HEK293 (cell line): ENCODE measurements around the gene MED15.

Source experiments
- CTCF ChIA-PET: fragments of 350-600 bp; formaldehyde crosslinking; extraction: SDS; loops from one replicate; lab custom pipeline; 2021; ENCODE audit warnings: antibody characterized with exemption; lab: Yijun Ruan, JAX
- POLR2A ChIA-PET: fragments of 300-600 bp; formaldehyde crosslinking; extraction: SDS; loops from one replicate; lab custom pipeline; 2020; ENCODE audit warnings: antibody characterized with exemption, inconsistent platforms; lab: Yijun Ruan, JAX
- H3K27ac ChIP-seq: fragments of 200-500 bp; sonication (Bioruptor generic); 2 replicates; pipeline ENCODE4 v1.5.1; 2014; ENCODE audit warnings: low read depth, low read length, control low read depth, inconsistent platforms; ENCODE audit errors: extremely low read depth
- H3K36me3 ChIP-seq, 2 experiments: fragments of 200-500 bp in 1 of 2; sonication (Bioruptor generic) in 1 of 2; 1 replicate in 1 of 2; 2 replicates in 1 of 2; pipeline ENCODE4 v1.5.1; 2014 to 2017; ENCODE audit warnings: inconsistent platforms in 2 of 2, low read length in 2 of 2; ENCODE audit not compliant: control insufficient read depth in 2 of 2, insufficient read depth in 1 of 2
- H3K4me1 ChIP-seq: fragments of 200-500 bp; sonication (Bioruptor generic); 2 replicates; pipeline ENCODE4 v1.5.1; 2014; ENCODE audit warnings: mild to moderate bottlenecking, low read length, inconsistent platforms; ENCODE audit not compliant: control insufficient read depth, insufficient read depth
- H3K4me3 ChIP-seq: 2 replicates; pipeline ENCODE4 v1.5.1; 2011; ENCODE audit warnings: low read depth, mild to moderate bottlenecking, control low read depth, low read length, moderate library complexity
- H3K9me3 ChIP-seq: fragments of 200-500 bp; sonication (Bioruptor generic); 2 replicates; pipeline ENCODE4 v1.5.1; 2014; ENCODE audit warnings: low read depth, low read length, inconsistent platforms; ENCODE audit not compliant: control insufficient read depth, insufficient read depth
- EGR2 ChIP-seq: fragments of 450-650 bp; formaldehyde crosslinking; IDR thresholded peaks from 2 replicates; pipeline ENCODE4 v1.5.1; 2016; ENCODE audit warnings: low read depth, missing biosample characterization, missing genetic modification characterization
- PRDM1 ChIP-seq: fragments of 450-650 bp; formaldehyde crosslinking; IDR thresholded peaks from 2 replicates; pipeline ENCODE4; 2016; ENCODE audit warnings: missing biosample characterization, missing genetic modification characterization
- SALL2 ChIP-seq: fragments of 450-650 bp; formaldehyde crosslinking; IDR thresholded peaks from 2 replicates; pipeline ENCODE4 v1.5.0; 2017; ENCODE audit warnings: missing biosample characterization, mild to moderate bottlenecking, missing genetic modification characterization, borderline replicate concordance
- ZBTB1 ChIP-seq: fragments of 450-650 bp; formaldehyde crosslinking; IDR thresholded peaks from 2 replicates; pipeline ENCODE4 v1.5.1; 2016; ENCODE audit warnings: missing biosample characterization, missing genetic modification characterization
- ZFHX2 ChIP-seq: fragments of 450-650 bp; formaldehyde crosslinking; conservative IDR thresholded peaks from 2 replicates; pipeline ENCODE4 v1.5.1; 2016; ENCODE audit warnings: missing biosample characterization, missing genetic modification characterization
- ZNF140 ChIP-seq: fragments of 450-650 bp; formaldehyde crosslinking; IDR thresholded peaks from 2 replicates; pipeline ENCODE4 v1.5.1; 2016; ENCODE audit warnings: missing biosample characterization, missing genetic modification characterization
- ZNF155 ChIP-seq: fragments of 450-650 bp; formaldehyde crosslinking; IDR thresholded peaks from 2 replicates; pipeline ENCODE4 v1.5.1; 2016; ENCODE audit warnings: missing biosample characterization, missing genetic modification characterization
- ZNF214 ChIP-seq: fragments of 450-650 bp; formaldehyde crosslinking; IDR thresholded peaks from 2 replicates; pipeline ENCODE4 v1.5.1; 2017; ENCODE audit warnings: missing biosample characterization, mild to moderate bottlenecking, missing genetic modification characterization, borderline replicate concordance
- ZNF433 ChIP-seq: fragments of 450-650 bp; formaldehyde crosslinking; IDR thresholded peaks from 2 replicates; pipeline ENCODE4 v1.5.1; 2016; ENCODE audit warnings: missing biosample characterization, missing genetic modification characterization, low read depth
- ZNF449 ChIP-seq: fragments of 450-650 bp; formaldehyde crosslinking; IDR thresholded peaks from 2 replicates; pipeline ENCODE4 v1.5.1; 2017; ENCODE audit warnings: missing biosample characterization, mild to moderate bottlenecking, missing genetic modification characterization, moderate library complexity
- ZNF560 ChIP-seq: fragments of 450-650 bp; formaldehyde crosslinking; IDR thresholded peaks from 2 replicates; pipeline ENCODE4 v1.5.1; 2017; ENCODE audit warnings: missing biosample characterization, missing genetic modification characterization, borderline replicate concordance
- ZNF600 ChIP-seq: fragments of 450-650 bp; formaldehyde crosslinking; IDR thresholded peaks from 2 replicates; pipeline ENCODE4 v1.5.1; 2016; ENCODE audit warnings: missing biosample characterization, missing genetic modification characterization
- ZNF785 ChIP-seq: fragments of 450-650 bp; formaldehyde crosslinking; IDR thresholded peaks from 2 replicates; pipeline ENCODE4 v1.5.1; 2016; ENCODE audit warnings: missing biosample characterization, missing genetic modification characterization
- ZSCAN5A ChIP-seq: fragments of 450-650 bp; formaldehyde crosslinking; IDR thresholded peaks from 2 replicates; pipeline ENCODE4 v1.5.1; 2016; ENCODE audit warnings: missing biosample characterization, missing genetic modification characterization

The MED15 gene

GRCh38 chr22:20519558-20519957 is 12.1 kb downstream of the MED15 start:
- peaks cover 9 to 60% of the 10 kb centered on the region in 2 experiments; a peak in 2 of 3 replicates for H3K36me3 ChIP-seq
- no peak overlapping the region for H3K27ac ChIP-seq
- ChIA-PET CTCF (interaction anchor here (0.5 to 1.4 kb wide), 3 partner anchors 10 to 1429 kb away, joined by 3 to 4 read pairs (median 4); no protein-coding TSS in a partner anchor), POLR2A (interaction anchor here (0.8 to 1.4 kb wide), 2 partner anchors 10 to 12 kb away, joined by 3 to 4 read pairs; no protein-coding TSS in a partner anchor)
- H3K4me3 ChIP-seq: no peak overlapping the region
- H3K4me1 ChIP-seq: 0 out of 2 replicates have a peak, but pooled peaks cover 3% of the 10 kb centered on the region
- H3K9me3 ChIP-seq: no peaks in the 10 kb centered on the region
- TF ChIP-seq ZNF560 (tag by site-specific recombination) (no peak), ZNF785 (no peak), ZNF140 (no peak), ZSCAN5A (tag by site-specific recombination) (no peak), ZNF449 (tag by site-specific recombination) (no peak)

GRCh38 chr22:20520093-20520511 is 12.7 kb downstream of the MED15 start:
- H3K4me3 ChIP-seq: no peak overlapping the region
- H3K27ac ChIP-seq: no peak overlapping the region
- ChIA-PET POLR2A (interaction anchor here (0.8 to 1.4 kb wide), 2 partner anchors 11 kb away, joined by 3 to 4 read pairs; no protein-coding TSS in a partner anchor), CTCF (interaction anchor here (0.5 to 1.4 kb wide), 4 partner anchors 11 to 1428 kb away, joined by 3 to 4 read pairs (median 4); no protein-coding TSS in a partner anchor)
- 0 out of 2 replicates have a peak, but pooled peaks cover 3% of the 10 kb centered on the region for H3K4me1 ChIP-seq
- H3K36me3 ChIP-seq: peaks cover 9 to 55% of the 10 kb centered on the region in 2 experiments; a peak in 2 of 3 replicates
- TF ChIP-seq ZNF214 (tag by site-specific recombination) (no peak), ZBTB1 (tag by site-specific recombination) (no peak), ZNF155 (tag by site-specific recombination) (no peak)
- H3K9me3 ChIP-seq: no peaks in the 10 kb centered on the region

- peaks cover 9 to 44% of the 10 kb centered on the region in 2 experiments; a peak in 2 of 3 replicates for H3K36me3 ChIP-seq
- no peak overlapping the region for H3K4me3 ChIP-seq
- H3K4me1 ChIP-seq: peaks cover 6% of the 10 kb centered on the region; the same call in 1 of the 2 replicates
- H3K27ac ChIP-seq: no peak overlapping the region
- ChIA-PET POLR2A (interaction anchor here (1.2 to 5.6 kb wide), 2 partner anchors 9 to 14 kb away, joined by 4 to 35 read pairs; partner anchors contain the start of gene MED15), CTCF (interaction anchor here (1.1 to 1.3 kb wide), 4 partner anchors 9 to 41 kb away, joined by 4 to 6 read pairs (median 4); no protein-coding TSS in a partner anchor)
- H3K9me3 ChIP-seq: no peaks in the 10 kb centered on the region
- peak; percentile 98 for TF ChIP-seq EGR2
- TF ChIP-seq SALL2 (tag by site-specific recombination): no peak
- TF ChIP-seq ZNF433 (tag by site-specific recombination): no peak
- TF ChIP-seq ZNF600 (tag by site-specific recombination): peak; percentile 88
- peak; percentile 94 for TF ChIP-seq ZFHX2 (tag by site-specific recombination)
- peak; percentile 79 for TF ChIP-seq PRDM1 (tag by site-specific recombination)
These were observed 15.0 kb downstream of the MED15 start for GRCh38 chr22:20522134-20523004.
